HepG2 (cell line): Measurements from ENCODE around the gene FSIP1. TPM values are rescaled to one million over a fixed set of nuclear protein-coding genes. Genes with fewer than 3 reads are reported as not detected.

ENCODE experiments used
- ATAC-seq: fragments of 200-7000 bp; cut with Tn5 transposase; 3 replicates; pipeline ENCODE4 v1.9.1; 2020; ENCODE audit warnings: mild to moderate bottlenecking, moderate library complexity
- BruUV-seq: library from RNA; stranded (reverse); fragments of 400-500 nt; replicated peaks from 2 replicates; lab custom pipeline; 2021; lab: Mats Ljungman, UMichigan
- CTCF ChIA-PET: fragments of 300-600 bp; formaldehyde crosslinking; extraction: SDS; loops from one replicate; lab custom pipeline; 2021; ENCODE audit warnings: low total read pairs, inconsistent platforms, low intra/inter-chr PET ratio; lab: Yijun Ruan, JAX
- POLR2A ChIA-PET: fragments of 350-600 bp; sonication (Branson Sonifier 250); formaldehyde crosslinking; loops from one replicate; lab custom pipeline; 2020; ENCODE audit warnings: antibody characterized with exemption, inconsistent platforms; lab: Yijun Ruan, JAX
- DNase-seq: peaks from one replicate; pipeline ENCODE4 v3.0.0-alpha.2; 2015; ENCODE audit warnings: low spot score
- FAIRE-seq: peaks from 3 replicates; lab custom pipeline; 2011; peaks lifted over from hg19 to GRCh38; lab: Jason Lieb, UNC
- H2AFZ ChIP-seq: one replicate; pipeline ENCODE4 v1.6.1; 2011; ENCODE audit warnings: low read length, inconsistent platforms
- H3K27ac ChIP-seq: fragments of 300-600 bp; 3 replicates; pipeline ENCODE4 v1.8.0; 2011; ENCODE audit warnings: mixed run types, mild to moderate bottlenecking, mixed read lengths, low read length, inconsistent platforms; ENCODE audit not compliant: insufficient read depth; ENCODE audit errors: extremely low read length
- H3K27me3 ChIP-seq, 2 experiments: fragments of 200-600 bp in 1 of 2; 2 replicates in 1 of 2; 3 replicates in 1 of 2; pipeline versions ENCODE4 v1.6.0 to v1.8.0; 2011; ENCODE audit warnings: low read length in 2 of 2, mild to moderate bottlenecking in 2 of 2, moderate library complexity in 2 of 2, inconsistent platforms in 1 of 2; ENCODE audit not compliant: insufficient read depth in 2 of 2, control insufficient read depth in 1 of 2
- H3K36me3 ChIP-seq, 2 experiments: fragments of 200-600 bp in 1 of 2; replicated peaks in 1 of 2; 2 replicates in 1 of 2; 3 replicates in 1 of 2; pipeline versions ENCODE4 v1.5.1 to v1.8.0; 2011; ENCODE audit warnings: low read length in 2 of 2, inconsistent platforms in 1 of 2; ENCODE audit not compliant: insufficient read depth in 2 of 2, control insufficient read depth in 1 of 2
- H3K4me1 ChIP-seq: 2 replicates; pipeline ENCODE4 v1.5.1; 2012; ENCODE audit warnings: low read length, inconsistent platforms; ENCODE audit not compliant: insufficient read depth
- H3K4me2 ChIP-seq: 2 replicates; pipeline ENCODE4 v1.6.0; 2011; ENCODE audit warnings: low read depth, low read length, inconsistent platforms
- H3K4me3 ChIP-seq, 3 experiments: fragments of 200-600 bp in 1 of 3; sonication (generic), shearing (Covaris generic) in 1 of 3; replicated peaks in 1 of 3; 2 replicates each; pipeline ENCODE4 v1.5.1; 2011 to 2016; ENCODE audit warnings: low read length in 3 of 3, inconsistent platforms in 2 of 3, low read depth in 2 of 3, mild to moderate bottlenecking in 2 of 3, control low read depth in 1 of 3, mixed read lengths in 1 of 3; ENCODE audit not compliant: insufficient read depth in 1 of 3
- H3K79me2 ChIP-seq: one replicate; pipeline ENCODE4 v1.6.1; 2011; ENCODE audit warnings: low read length, inconsistent platforms; ENCODE audit not compliant: insufficient read depth
- H3K9ac ChIP-seq: 2 replicates; pipeline ENCODE4 v1.6.0; 2011; ENCODE audit warnings: mild to moderate bottlenecking, low read depth, low read length, inconsistent platforms; ENCODE audit not compliant: insufficient read depth
- H3K9me3 ChIP-seq: 2 replicates; pipeline ENCODE4 v1.5.1; 2012; ENCODE audit warnings: mild to moderate bottlenecking, low read length
- H4K20me1 ChIP-seq: 2 replicates; pipeline ENCODE4 v1.6.0; 2011; ENCODE audit warnings: inconsistent platforms, mild to moderate bottlenecking, low read length, moderate library complexity; ENCODE audit not compliant: insufficient read depth
- ARHGAP35 ChIP-seq: sonication (generic); formaldehyde crosslinking; IDR thresholded peaks from 2 replicates; pipeline ENCODE4 v1.9.0; 2022; ENCODE audit warnings: mild to moderate bottlenecking, inconsistent platforms, moderate library complexity, missing genetic modification reagents, borderline replicate concordance
- ETV5 ChIP-seq: IDR thresholded peaks from 2 replicates; pipeline ENCODE4 v1.6.1; 2018; ENCODE audit warnings: missing biosample characterization, missing genetic modification reagents, inconsistent platforms, borderline replicate concordance
- HNRNPUL1 ChIP-seq: fragments of 200-400 bp; formaldehyde crosslinking; IDR thresholded peaks from 2 replicates; pipeline ENCODE4 v1.6.1; 2017; ENCODE audit warnings: low read depth, mild to moderate bottlenecking, low read length, moderate library complexity
- MEIS2 ChIP-seq: sonication (generic); formaldehyde crosslinking; IDR thresholded peaks from 2 replicates; pipeline ENCODE4 v1.9.0; 2021; ENCODE audit warnings: mild to moderate bottlenecking, missing genetic modification reagents
- MXD1 ChIP-seq: sonication (generic); formaldehyde crosslinking; IDR thresholded peaks from 2 replicates; pipeline ENCODE4 v1.4.0; 2020; ENCODE audit warnings: mild to moderate bottlenecking, missing genetic modification reagents
- NCOA2 ChIP-seq: sonication (generic); formaldehyde crosslinking; IDR thresholded peaks from 2 replicates; pipeline ENCODE4 v1.8.0; 2022; ENCODE audit warnings: inconsistent platforms
- SRSF4 ChIP-seq: fragments of 200-400 bp; formaldehyde crosslinking; IDR thresholded peaks from one replicate; pipeline ENCODE4 v1.6.1; 2018; ENCODE audit warnings: mild to moderate bottlenecking, low read depth, low read length, moderate library complexity; ENCODE audit not compliant: poor library complexity, severe bottlenecking
- SSRP1 ChIP-seq: IDR thresholded peaks from 2 replicates; pipeline ENCODE4 v1.6.1; 2016; ENCODE audit warnings: control low read depth
- SUZ12 ChIP-seq: fragments of 150-350 bp; IDR thresholded peaks from 2 replicates; pipeline ENCODE4 v1.6.1; 2014; ENCODE audit warnings: low read depth, low read length
- ZNF451 ChIP-seq: sonication (generic); formaldehyde crosslinking; IDR thresholded peaks from 2 replicates; pipeline ENCODE4 v1.5.0; 2020; ENCODE audit warnings: mild to moderate bottlenecking, missing genetic modification reagents
- ZNF567 ChIP-seq: sonication (generic); formaldehyde crosslinking; IDR thresholded peaks from 2 replicates; pipeline ENCODE4 v1.8.1; 2023; ENCODE audit warnings: mild to moderate bottlenecking, missing genetic modification reagents, borderline replicate concordance
- WGBS: methylation state at CpG from one replicate; pipeline ENCODE4 v1.1.6; 2017; ENCODE audit warnings: low lambda C conversion rate; 5-methylcytosine and 5-hydroxymethylcytosine counted together
- in situ Hi-C: cut with HindIII; loops from 2 replicates; pipeline ENCODE4 v1.10.0; 2017; ENCODE audit warnings: low pct_unique_long_range_greater_than_20kb; ENCODE audit not compliant: extremely low pct_ligation_motif_present
- intact Hi-C: fragments of 100-400 bp; cut with micrococcal nuclease; formaldehyde crosslinking; loops from one replicate; pipeline ENCODE4 v1.10.0; 2022; ENCODE audit not compliant: unreplicated experiment
- polyA plus RNA-seq, 8 experiments: library from polyadenylated mRNA; depleted of rRNA in 3 of 8; stranded (reverse) in 7 of 8; unstranded in 1 of 8; fragments of >200 nt; fragmentation: Illumina TruSeq in 4 of 8; extraction: Trizol in 4 of 8; gene quantifications; 2 replicates each; pipeline versions ENCODE4 v1.2.1 to v1.2.3, GENCODE V29; 2011 to 2016; ENCODE audit warnings: low read depth in 4 of 8, missing spikeins in 1 of 8, mixed read lengths in 1 of 8; ENCODE audit not compliant: insufficient read depth in 1 of 8
- total RNA-seq, 5 experiments: library from RNA; depleted of rRNA; stranded (reverse); fragments of >200 nt; fragmentation: Illumina TruSeq; extraction: Trizol; gene quantifications; 2 replicates each; pipeline ENCODE4 v1.2.3, GENCODE V29; 2016; ENCODE audit warnings: low read depth in 1 of 5

Gene FSIP1
- total and polyA plus RNA-seq, 2 of the 13 experiments (the other 11 are each of a cell fraction or from before 2014, with no cell fraction given) = 0.18 TPM; not detected in 1

- no TSS peak for BruUV-seq
- Histone ChIP-seq H3K27ac (no peak overlapping the region), H3K36me3 (no peaks in the 10 kb centered on the region), H3K4me2 (no peak overlapping the region), H3K27me3 (no peaks in the 10 kb centered on the region), H3K4me3 (no peak overlapping the region), H4K20me1 (peaks cover 2% of the 10 kb centered on the region; the same call in 1 of the 2 replicates), H3K79me2 (no peaks in the 10 kb centered on the region), H2AFZ (no peak overlapping the region), H3K9me3 (no peaks in the 10 kb centered on the region), H3K4me1 (peaks cover 6% of the 10 kb centered on the region; the same call in 1 of the 2 replicates), H3K9ac (no peak overlapping the region)
- no peak for FAIRE-seq
- CTCF ChIA-PET = no interaction called here
- WGBS = 35% methylated on average over 6 of the region's 6 CpGs
- in situ Hi-C loops = no loop called here
- POLR2A ChIA-PET = no interaction called here
- no peak for TF ChIP-seq MEIS2 (CRISPR knock-in tag)
- no peak for TF ChIP-seq ZNF451 (CRISPR knock-in tag)
- no peak for TF ChIP-seq ARHGAP35 (CRISPR knock-in tag)
- no peak for TF ChIP-seq SSRP1
- no peak for TF ChIP-seq ETV5 (CRISPR knock-in tag)
- no peak for TF ChIP-seq NCOA2 (CRISPR knock-in tag)
- no peak for TF ChIP-seq HNRNPUL1
- TF ChIP-seq ZNF567 (CRISPR knock-in tag) = no peak
- no peak for TF ChIP-seq SUZ12
- TF ChIP-seq MXD1 (CRISPR knock-in tag) = no peak
- no peak for TF ChIP-seq SRSF4
- intact Hi-C loops = no loop called here
- DNase-seq = no peak
- no peak for ATAC-seq
These were observed 46.0 kb downstream of the FSIP1 start for GRCh38 chr15:39736412-39737195.
